WTC11 (cell line): ENCODE results near the gene USP49. TPM values are rescaled to one million over a fixed set of nuclear protein-coding genes. Genes with fewer than 3 reads are reported as not detected.
A peak's percentile ranks its signal among the peaks of the same experiment; 100 is the strongest.

Experiments
- ATAC-seq: fragments of 200-7000 bp; cut with Tn5 transposase; 2 replicates; pipeline ENCODE4 v1.10.0; 2021; ENCODE audit warnings: mild to moderate bottlenecking, moderate library complexity
- CTCF ChIA-PET: fragments of 300-600 bp; sonication (Branson Sonifier 250); formaldehyde crosslinking; loops from one replicate; lab custom pipeline; 2021; ENCODE audit warnings: antibody characterized with exemption; lab: Charles Lee
- POLR2A ChIA-PET: fragments of 350-600 bp; sonication (Branson Sonifier 250); formaldehyde crosslinking; loops from one replicate; lab custom pipeline; 2021; ENCODE audit warnings: antibody characterized with exemption; lab: Charles Lee
- DNase-seq: peaks from one replicate; pipeline ENCODE4 v3.0.0; 2021; ENCODE audit warnings: low spot score
- H3K27ac Mint-ChIP-seq: 2 replicates; pipeline ENCODE4 v1.8.0; 2021; ENCODE audit warnings: mixed read lengths
- H3K27me3 Mint-ChIP-seq: 2 replicates; pipeline ENCODE4 v1.8.0; 2021; ENCODE audit warnings: low read depth, mild to moderate bottlenecking, moderate library complexity, mixed read lengths
- H3K36me3 Mint-ChIP-seq: 2 replicates; pipeline ENCODE4 v1.8.0; 2021; ENCODE audit warnings: mixed read lengths
- H3K4me1 Mint-ChIP-seq: 2 replicates; pipeline ENCODE4 v1.8.0; 2022; ENCODE audit warnings: mixed read lengths
- H3K4me3 Mint-ChIP-seq: 2 replicates; pipeline ENCODE4 v1.8.0; 2021; ENCODE audit warnings: mild to moderate bottlenecking, moderate library complexity, mixed read lengths
- H3K9me3 Mint-ChIP-seq: 2 replicates; pipeline ENCODE4 v1.8.0; 2021; ENCODE audit warnings: mixed read lengths
- CREM ChIP-seq: sonication (generic); formaldehyde crosslinking; IDR thresholded peaks from 2 replicates; pipeline ENCODE4 v1.8.1; 2022; ENCODE audit warnings: mild to moderate bottlenecking, missing genetic modification reagents, moderate library complexity
- GRHL2 ChIP-seq: fragments of 250-450 bp; sonication (Bioruptor Pico); IDR thresholded peaks from 2 replicates; pipeline ENCODE4 v1.8.0; 2022; ENCODE audit warnings: mild to moderate bottlenecking, moderate library complexity; ENCODE audit not compliant: insufficient replicate concordance, severe bottlenecking
- IRF2 ChIP-seq: sonication (generic); formaldehyde crosslinking; IDR thresholded peaks from 2 replicates; pipeline ENCODE4 v1.8.0; 2022; ENCODE audit warnings: low read depth, missing genetic modification reagents, borderline replicate concordance
- MXD4 ChIP-seq: fragments of 250-450 bp; sonication (Bioruptor Pico); IDR thresholded peaks from 2 replicates; pipeline ENCODE4 v1.8.0; 2021; ENCODE audit warnings: mild to moderate bottlenecking, moderate library complexity, borderline replicate concordance
- TCF7 ChIP-seq: sonication (generic); formaldehyde crosslinking; IDR thresholded peaks from 2 replicates; pipeline ENCODE4 v1.8.0; 2022; ENCODE audit warnings: mild to moderate bottlenecking, low read depth, missing genetic modification reagents, moderate library complexity
- ZNF263 ChIP-seq: sonication (generic); formaldehyde crosslinking; IDR thresholded peaks from 2 replicates; pipeline ENCODE4 v1.8.1; 2022; ENCODE audit warnings: low read depth, mild to moderate bottlenecking, moderate library complexity, missing genetic modification reagents
- ZNF423 ChIP-seq: fragments of 250-450 bp; sonication (Bioruptor Pico); IDR thresholded peaks from 2 replicates; pipeline ENCODE4 v2.1.2; 2022; ENCODE audit warnings: mild to moderate bottlenecking, moderate library complexity
- total RNA-seq: library from RNA; stranded (reverse); gene quantifications from 3 replicates; pipeline ENCODE4 v1.2.3, GENCODE V29; 2021
- TF ChIP-seq, protein P1 (sequence below): sonication (generic); formaldehyde crosslinking; IDR thresholded peaks from 2 replicates; pipeline ENCODE4 v1.8.0; 2022; ENCODE audit warnings: mild to moderate bottlenecking, missing genetic modification reagents
- TF ChIP-seq, protein P2 (sequence below): sonication (generic); formaldehyde crosslinking; IDR thresholded peaks from 2 replicates; pipeline ENCODE4 v1.8.0; 2022; ENCODE audit warnings: missing genetic modification reagents
- TF ChIP-seq, protein P3 (sequence below): sonication (generic); formaldehyde crosslinking; IDR thresholded peaks from 2 replicates; pipeline ENCODE4 v1.8.0; 2022; ENCODE audit warnings: mild to moderate bottlenecking, missing genetic modification reagents
- TF ChIP-seq, protein P4 (sequence below): sonication (generic); formaldehyde crosslinking; IDR thresholded peaks from 2 replicates; pipeline ENCODE4 v1.8.1; 2022; ENCODE audit warnings: low read depth, missing genetic modification reagents, borderline replicate concordance
- TF ChIP-seq, protein P5 (sequence below): sonication (generic); formaldehyde crosslinking; IDR thresholded peaks from 2 replicates; pipeline ENCODE4 v1.8.1; 2022; ENCODE audit warnings: mild to moderate bottlenecking, moderate library complexity, missing genetic modification reagents
- TF ChIP-seq, protein P6 (sequence below): sonication (generic); formaldehyde crosslinking; IDR thresholded peaks from 2 replicates; pipeline ENCODE4 v1.8.1; 2022; ENCODE audit warnings: mild to moderate bottlenecking, missing genetic modification reagents, moderate library complexity, borderline replicate concordance
- TF ChIP-seq, protein P7 (sequence below): sonication (generic); formaldehyde crosslinking; IDR thresholded peaks from 2 replicates; pipeline ENCODE4 v1.8.0; 2023; ENCODE audit warnings: missing genetic modification reagents
- TF ChIP-seq, protein P8 (sequence below): sonication (generic); formaldehyde crosslinking; IDR thresholded peaks from 2 replicates; pipeline ENCODE4 v1.8.0; 2022; ENCODE audit warnings: mild to moderate bottlenecking, missing genetic modification reagents
- TF ChIP-seq, protein P9 (sequence below): sonication (generic); formaldehyde crosslinking; IDR thresholded peaks from 2 replicates; pipeline ENCODE4 v1.8.1; 2023; ENCODE audit warnings: mild to moderate bottlenecking, missing genetic modification reagents
- TF ChIP-seq, protein P10 (sequence below): fragments of 250-450 bp; sonication (Bioruptor Pico); IDR thresholded peaks from 2 replicates; pipeline ENCODE4 v1.9.0; 2021; ENCODE audit warnings: mild to moderate bottlenecking, borderline replicate concordance

Gene USP49
- total RNA-seq, 1 experiment from 2014 or later, result 18.4 TPM

DNA sequence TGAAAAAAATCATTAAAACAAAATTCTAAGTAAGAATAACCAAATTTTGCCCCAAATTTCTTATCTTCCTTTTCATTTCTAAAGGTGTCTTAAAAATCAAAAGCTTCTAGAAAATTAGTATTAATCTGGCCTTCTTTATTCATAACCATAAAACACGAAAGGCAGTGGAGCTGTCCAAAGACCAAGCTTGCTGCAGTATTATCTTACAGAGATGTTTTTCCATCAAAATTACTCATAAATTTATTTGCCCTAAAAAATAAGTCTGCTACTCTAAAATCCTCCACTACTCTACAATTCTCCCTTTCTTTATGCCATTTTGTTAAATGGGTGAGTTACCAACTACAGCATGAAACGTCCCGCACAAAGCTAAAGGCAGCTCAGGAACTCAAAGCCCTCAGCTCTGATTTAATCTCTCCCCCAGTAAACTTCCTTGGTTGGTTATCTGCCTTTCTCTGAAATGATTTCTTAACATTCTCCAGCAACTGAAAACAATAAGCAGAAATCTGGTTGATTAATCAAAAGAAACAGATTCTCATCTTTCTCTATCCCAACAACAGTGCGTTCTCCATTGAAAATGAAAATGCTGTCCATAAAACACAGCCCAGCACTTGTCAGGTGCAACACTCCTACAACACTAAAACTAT lies 2.1 kb downstream of the USP49 start (continued):
- TF ChIP-seq, protein P1, sequence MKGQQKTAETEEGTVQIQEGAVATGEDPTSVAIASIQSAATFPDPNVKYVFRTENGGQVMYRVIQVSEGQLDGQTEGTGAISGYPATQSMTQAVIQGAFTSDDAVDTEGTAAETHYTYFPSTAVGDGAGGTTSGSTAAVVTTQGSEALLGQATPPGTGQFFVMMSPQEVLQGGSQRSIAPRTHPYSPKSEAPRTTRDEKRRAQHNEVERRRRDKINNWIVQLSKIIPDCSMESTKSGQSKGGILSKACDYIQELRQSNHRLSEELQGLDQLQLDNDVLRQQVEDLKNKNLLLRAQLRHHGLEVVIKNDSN (CRISPR knock-in tag), result no peak
- TF ChIP-seq, protein P2, sequence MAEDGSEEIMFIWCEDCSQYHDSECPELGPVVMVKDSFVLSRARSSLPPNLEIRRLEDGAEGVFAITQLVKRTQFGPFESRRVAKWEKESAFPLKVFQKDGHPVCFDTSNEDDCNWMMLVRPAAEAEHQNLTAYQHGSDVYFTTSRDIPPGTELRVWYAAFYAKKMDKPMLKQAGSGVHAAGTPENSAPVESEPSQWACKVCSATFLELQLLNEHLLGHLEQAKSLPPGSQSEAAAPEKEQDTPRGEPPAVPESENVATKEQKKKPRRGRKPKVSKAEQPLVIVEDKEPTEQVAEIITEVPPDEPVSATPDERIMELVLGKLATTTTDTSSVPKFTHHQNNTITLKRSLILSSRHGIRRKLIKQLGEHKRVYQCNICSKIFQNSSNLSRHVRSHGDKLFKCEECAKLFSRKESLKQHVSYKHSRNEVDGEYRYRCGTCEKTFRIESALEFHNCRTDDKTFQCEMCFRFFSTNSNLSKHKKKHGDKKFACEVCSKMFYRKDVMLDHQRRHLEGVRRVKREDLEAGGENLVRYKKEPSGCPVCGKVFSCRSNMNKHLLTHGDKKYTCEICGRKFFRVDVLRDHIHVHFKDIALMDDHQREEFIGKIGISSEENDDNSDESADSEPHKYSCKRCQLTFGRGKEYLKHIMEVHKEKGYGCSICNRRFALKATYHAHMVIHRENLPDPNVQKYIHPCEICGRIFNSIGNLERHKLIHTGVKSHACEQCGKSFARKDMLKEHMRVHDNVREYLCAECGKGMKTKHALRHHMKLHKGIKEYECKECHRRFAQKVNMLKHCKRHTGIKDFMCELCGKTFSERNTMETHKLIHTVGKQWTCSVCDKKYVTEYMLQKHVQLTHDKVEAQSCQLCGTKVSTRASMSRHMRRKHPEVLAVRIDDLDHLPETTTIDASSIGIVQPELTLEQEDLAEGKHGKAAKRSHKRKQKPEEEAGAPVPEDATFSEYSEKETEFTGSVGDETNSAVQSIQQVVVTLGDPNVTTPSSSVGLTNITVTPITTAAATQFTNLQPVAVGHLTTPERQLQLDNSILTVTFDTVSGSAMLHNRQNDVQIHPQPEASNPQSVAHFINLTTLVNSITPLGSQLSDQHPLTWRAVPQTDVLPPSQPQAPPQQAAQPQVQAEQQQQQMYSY, result no peak
- TF ChIP-seq, protein P3, sequence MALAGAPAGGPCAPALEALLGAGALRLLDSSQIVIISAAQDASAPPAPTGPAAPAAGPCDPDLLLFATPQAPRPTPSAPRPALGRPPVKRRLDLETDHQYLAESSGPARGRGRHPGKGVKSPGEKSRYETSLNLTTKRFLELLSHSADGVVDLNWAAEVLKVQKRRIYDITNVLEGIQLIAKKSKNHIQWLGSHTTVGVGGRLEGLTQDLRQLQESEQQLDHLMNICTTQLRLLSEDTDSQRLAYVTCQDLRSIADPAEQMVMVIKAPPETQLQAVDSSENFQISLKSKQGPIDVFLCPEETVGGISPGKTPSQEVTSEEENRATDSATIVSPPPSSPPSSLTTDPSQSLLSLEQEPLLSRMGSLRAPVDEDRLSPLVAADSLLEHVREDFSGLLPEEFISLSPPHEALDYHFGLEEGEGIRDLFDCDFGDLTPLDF, result no peak
- TF ChIP-seq IRF2 (CRISPR knock-in tag), result no peak
- TF ChIP-seq MXD4, result no peak
- TF ChIP-seq, protein P4, sequence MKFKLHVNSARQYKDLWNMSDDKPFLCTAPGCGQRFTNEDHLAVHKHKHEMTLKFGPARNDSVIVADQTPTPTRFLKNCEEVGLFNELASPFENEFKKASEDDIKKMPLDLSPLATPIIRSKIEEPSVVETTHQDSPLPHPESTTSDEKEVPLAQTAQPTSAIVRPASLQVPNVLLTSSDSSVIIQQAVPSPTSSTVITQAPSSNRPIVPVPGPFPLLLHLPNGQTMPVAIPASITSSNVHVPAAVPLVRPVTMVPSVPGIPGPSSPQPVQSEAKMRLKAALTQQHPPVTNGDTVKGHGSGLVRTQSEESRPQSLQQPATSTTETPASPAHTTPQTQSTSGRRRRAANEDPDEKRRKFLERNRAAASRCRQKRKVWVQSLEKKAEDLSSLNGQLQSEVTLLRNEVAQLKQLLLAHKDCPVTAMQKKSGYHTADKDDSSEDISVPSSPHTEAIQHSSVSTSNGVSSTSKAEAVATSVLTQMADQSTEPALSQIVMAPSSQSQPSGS (CRISPR knock-in tag), result no peak
- TF ChIP-seq, protein P5, sequence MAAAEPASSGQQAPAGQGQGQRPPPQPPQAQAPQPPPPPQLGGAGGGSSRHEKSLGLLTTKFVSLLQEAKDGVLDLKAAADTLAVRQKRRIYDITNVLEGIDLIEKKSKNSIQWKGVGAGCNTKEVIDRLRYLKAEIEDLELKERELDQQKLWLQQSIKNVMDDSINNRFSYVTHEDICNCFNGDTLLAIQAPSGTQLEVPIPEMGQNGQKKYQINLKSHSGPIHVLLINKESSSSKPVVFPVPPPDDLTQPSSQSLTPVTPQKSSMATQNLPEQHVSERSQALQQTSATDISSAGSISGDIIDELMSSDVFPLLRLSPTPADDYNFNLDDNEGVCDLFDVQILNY (CRISPR knock-in tag), result no peak

DNA sequence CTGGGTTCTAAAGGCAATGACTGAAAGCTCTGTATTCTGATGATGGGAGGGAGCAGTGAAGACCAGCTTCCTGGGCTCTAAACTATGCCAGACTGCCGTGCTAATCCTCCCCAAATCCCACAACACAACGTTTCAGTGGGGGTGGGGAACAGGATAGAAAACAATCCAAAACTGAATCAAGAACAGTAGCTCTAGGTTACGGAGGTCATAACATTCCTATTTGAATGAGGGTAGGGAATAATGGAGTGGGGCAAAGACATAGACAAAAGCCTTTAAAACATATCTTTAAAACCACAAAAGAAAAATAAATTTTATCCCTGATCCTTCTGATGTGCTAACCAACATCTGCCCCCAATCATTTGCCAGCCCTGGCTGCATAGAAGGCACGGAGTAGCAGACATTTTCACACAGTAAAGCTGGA lies 7.8 kb downstream of the USP49 start:
- no peaks in the 10 kb centered on the region for H3K27me3 Mint-ChIP-seq
- ChIA-PET POLR2A (interaction anchor here (1.0 kb wide), 1 partner anchor 37 kb away, joined by 7 read pairs; no protein-coding TSS in a partner anchor), CTCF (interaction anchor here (1.0 to 1.5 kb wide), 5 partner anchors 34 to 86 kb away, joined by 3 to 12 read pairs (median 5); partner anchors contain the start of genes BYSL and MED20)
- no peaks in the 10 kb centered on the region for H3K9me3 Mint-ChIP-seq
- H3K4me3 Mint-ChIP-seq, result no peak overlapping the region
- H3K4me1 Mint-ChIP-seq, result peaks cover 17% of the 10 kb centered on the region
- peak overlapping the region; percentile 62 for H3K27ac Mint-ChIP-seq
- no peaks in the 10 kb centered on the region for H3K36me3 Mint-ChIP-seq
- ATAC-seq, result peak; percentile 64
- DNase-seq, result no peak
- no peak for TF ChIP-seq TCF7
- TF ChIP-seq, protein P6, sequence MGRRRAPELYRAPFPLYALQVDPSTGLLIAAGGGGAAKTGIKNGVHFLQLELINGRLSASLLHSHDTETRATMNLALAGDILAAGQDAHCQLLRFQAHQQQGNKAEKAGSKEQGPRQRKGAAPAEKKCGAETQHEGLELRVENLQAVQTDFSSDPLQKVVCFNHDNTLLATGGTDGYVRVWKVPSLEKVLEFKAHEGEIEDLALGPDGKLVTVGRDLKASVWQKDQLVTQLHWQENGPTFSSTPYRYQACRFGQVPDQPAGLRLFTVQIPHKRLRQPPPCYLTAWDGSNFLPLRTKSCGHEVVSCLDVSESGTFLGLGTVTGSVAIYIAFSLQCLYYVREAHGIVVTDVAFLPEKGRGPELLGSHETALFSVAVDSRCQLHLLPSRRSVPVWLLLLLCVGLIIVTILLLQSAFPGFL (CRISPR knock-in tag), result no peak
- no peak for TF ChIP-seq ZNF263 (CRISPR knock-in tag)
- TF ChIP-seq CREM (CRISPR knock-in tag), result no peak
- TF ChIP-seq, protein P7, sequence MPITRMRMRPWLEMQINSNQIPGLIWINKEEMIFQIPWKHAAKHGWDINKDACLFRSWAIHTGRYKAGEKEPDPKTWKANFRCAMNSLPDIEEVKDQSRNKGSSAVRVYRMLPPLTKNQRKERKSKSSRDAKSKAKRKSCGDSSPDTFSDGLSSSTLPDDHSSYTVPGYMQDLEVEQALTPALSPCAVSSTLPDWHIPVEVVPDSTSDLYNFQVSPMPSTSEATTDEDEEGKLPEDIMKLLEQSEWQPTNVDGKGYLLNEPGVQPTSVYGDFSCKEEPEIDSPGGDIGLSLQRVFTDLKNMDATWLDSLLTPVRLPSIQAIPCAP, result no peak
- TF ChIP-seq, protein P8, sequence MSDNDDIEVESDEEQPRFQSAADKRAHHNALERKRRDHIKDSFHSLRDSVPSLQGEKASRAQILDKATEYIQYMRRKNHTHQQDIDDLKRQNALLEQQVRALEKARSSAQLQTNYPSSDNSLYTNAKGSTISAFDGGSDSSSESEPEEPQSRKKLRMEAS (CRISPR knock-in tag), result no peak
- TF ChIP-seq, protein P9, sequence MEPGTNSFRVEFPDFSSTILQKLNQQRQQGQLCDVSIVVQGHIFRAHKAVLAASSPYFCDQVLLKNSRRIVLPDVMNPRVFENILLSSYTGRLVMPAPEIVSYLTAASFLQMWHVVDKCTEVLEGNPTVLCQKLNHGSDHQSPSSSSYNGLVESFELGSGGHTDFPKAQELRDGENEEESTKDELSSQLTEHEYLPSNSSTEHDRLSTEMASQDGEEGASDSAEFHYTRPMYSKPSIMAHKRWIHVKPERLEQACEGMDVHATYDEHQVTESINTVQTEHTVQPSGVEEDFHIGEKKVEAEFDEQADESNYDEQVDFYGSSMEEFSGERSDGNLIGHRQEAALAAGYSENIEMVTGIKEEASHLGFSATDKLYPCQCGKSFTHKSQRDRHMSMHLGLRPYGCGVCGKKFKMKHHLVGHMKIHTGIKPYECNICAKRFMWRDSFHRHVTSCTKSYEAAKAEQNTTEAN (CRISPR knock-in tag), result no peak
- TF ChIP-seq, protein P10, sequence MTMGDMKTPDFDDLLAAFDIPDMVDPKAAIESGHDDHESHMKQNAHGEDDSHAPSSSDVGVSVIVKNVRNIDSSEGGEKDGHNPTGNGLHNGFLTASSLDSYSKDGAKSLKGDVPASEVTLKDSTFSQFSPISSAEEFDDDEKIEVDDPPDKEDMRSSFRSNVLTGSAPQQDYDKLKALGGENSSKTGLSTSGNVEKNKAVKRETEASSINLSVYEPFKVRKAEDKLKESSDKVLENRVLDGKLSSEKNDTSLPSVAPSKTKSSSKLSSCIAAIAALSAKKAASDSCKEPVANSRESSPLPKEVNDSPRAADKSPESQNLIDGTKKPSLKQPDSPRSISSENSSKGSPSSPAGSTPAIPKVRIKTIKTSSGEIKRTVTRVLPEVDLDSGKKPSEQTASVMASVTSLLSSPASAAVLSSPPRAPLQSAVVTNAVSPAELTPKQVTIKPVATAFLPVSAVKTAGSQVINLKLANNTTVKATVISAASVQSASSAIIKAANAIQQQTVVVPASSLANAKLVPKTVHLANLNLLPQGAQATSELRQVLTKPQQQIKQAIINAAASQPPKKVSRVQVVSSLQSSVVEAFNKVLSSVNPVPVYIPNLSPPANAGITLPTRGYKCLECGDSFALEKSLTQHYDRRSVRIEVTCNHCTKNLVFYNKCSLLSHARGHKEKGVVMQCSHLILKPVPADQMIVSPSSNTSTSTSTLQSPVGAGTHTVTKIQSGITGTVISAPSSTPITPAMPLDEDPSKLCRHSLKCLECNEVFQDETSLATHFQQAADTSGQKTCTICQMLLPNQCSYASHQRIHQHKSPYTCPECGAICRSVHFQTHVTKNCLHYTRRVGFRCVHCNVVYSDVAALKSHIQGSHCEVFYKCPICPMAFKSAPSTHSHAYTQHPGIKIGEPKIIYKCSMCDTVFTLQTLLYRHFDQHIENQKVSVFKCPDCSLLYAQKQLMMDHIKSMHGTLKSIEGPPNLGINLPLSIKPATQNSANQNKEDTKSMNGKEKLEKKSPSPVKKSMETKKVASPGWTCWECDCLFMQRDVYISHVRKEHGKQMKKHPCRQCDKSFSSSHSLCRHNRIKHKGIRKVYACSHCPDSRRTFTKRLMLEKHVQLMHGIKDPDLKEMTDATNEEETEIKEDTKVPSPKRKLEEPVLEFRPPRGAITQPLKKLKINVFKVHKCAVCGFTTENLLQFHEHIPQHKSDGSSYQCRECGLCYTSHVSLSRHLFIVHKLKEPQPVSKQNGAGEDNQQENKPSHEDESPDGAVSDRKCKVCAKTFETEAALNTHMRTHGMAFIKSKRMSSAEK (CRISPR knock-in tag), result no peak
- no peak for TF ChIP-seq ZNF423 (CRISPR knock-in tag)
- TF ChIP-seq GRHL2 (CRISPR knock-in tag), result no peak
